Choroid plexus epithelial cell (primary cell): ENCODE data around the gene DBT.

Experiments used
- DNase-seq: peaks from one replicate; pipeline ENCODE4 v3.0.0-alpha.2; 2010; ENCODE audit warnings: low read depth
- H3K4me3 ChIP-seq: 2 replicates; pipeline ENCODE4 v1.5.1; 2011; ENCODE audit warnings: low read depth, mild to moderate bottlenecking, control low read depth, low read length, moderate library complexity
- CTCF ChIP-seq: conservative IDR thresholded peaks from 2 replicates; pipeline ENCODE4 v1.5.1; 2011; ENCODE audit warnings: low read depth, mild to moderate bottlenecking, control low read depth, inconsistent platforms, low read length, moderate library complexity

The DBT gene

DNA sequence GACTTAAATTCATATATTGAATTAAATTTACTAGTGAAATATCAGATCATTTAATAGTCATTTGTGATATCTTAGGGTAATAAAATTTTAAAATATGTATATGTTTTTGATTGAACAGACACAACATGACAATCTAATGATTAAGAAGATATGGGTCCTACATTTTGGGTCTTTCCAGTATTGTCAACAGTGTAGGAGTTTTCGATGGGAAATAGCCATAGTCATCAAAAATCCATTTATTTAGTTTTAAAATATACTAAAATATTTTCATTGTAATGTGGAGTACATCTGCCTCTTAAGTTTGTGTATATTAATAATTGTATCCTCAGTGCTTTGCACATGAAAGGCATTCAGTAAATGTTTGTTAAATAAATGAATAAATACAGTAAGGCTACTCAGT lies 102.7 kb downstream of the DBT start:
- no peak for TF ChIP-seq CTCF
- no peak overlapping the region for H3K4me3 ChIP-seq
- no peak for DNase-seq

DNA sequence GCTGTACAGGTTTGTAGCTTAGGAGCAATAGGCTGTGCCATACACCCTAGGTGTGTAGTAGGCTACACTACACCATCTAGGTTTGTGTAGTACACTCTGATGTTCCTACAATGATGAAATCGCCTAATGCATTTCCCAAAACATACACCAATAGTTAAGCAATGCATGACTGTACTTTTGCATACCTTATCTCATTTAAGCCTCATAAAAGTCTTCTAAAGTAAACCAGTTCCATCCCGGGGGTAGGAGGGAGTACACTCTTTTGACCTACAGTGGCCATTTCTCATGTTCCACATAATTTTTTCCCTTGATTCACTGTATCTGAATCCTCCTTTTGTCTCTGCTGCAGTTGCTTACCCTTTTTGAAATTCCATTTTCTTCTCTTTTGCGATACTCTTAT lies 104.5 kb downstream of the DBT start:
- no peak for TF ChIP-seq CTCF
- no peak overlapping the region for H3K4me3 ChIP-seq
- DNase-seq = no peak

DNA sequence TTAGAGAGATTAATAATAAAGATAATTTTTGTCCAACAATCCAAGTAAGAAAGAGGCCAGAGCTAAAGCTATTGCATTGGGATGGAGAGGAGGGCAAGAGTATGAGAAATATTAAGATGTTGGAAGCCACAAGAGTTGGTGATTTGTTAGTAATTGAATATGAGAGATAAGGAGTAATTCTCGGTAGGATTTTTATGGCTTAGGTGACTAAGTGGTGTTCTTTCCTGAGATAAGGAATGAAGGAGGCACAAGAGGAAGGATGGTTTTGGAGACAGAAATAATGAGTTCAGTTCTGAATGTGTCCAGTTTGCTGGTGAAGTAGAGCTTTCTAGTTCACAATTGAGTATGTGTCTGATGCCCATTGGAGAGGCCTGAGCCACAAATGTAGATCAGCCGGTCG lies 107.3 kb downstream of the DBT start:
- no peak overlapping the region for H3K4me3 ChIP-seq
- DNase-seq = no peak
- TF ChIP-seq CTCF = no peak

- no peak for TF ChIP-seq CTCF
Observed at GRCh38 chr1:100141192-100141591, 108.4 kb downstream of the DBT start.

DNA sequence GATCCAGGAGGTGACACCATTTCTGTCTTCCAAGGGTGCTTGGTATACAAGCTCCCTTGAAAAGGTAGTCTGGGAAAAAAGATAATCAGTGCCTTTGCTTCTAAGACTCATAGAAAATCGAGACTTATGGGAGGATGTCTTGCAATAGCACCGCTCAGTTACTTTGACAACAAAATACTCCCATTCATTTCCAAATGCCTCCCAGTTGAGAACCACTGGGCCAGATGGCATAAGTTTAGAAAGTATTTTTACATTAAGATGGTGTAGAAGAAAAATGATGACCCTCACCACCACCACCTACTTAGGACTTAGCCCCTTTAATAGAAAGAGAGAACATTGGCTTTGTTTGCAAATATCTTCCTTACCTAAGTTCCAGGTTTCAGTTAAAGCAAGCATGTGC lies 112.0 kb downstream of the DBT start:
- no peak for TF ChIP-seq CTCF
- H3K4me3 ChIP-seq = no peak overlapping the region
- no peak for DNase-seq

More at GRCh38 chr1:100141192-100141591, 108.4 kb downstream of the DBT start:
- DNase-seq = no peak
- no peak overlapping the region for H3K4me3 ChIP-seq
